GM19035 (cell line): ENCODE measurements around the gene ERO1A.

Source experiments
- ATAC-seq: cut with Tn5 transposase; IDR thresholded peaks from one replicate; pipeline ENCODE4 v1.9.1; 2021; ENCODE audit not compliant: unreplicated experiment

Gene ERO1A

GRCh38 chr14:52609445-52610044 is 85.8 kb downstream of the ERO1A start:
- no peak for ATAC-seq

GRCh38 chr14:52607061-52607460 is 88.3 kb downstream of the ERO1A start:
- ATAC-seq = no peak

GRCh38 chr14:52602131-52602530 is 93.2 kb downstream of the ERO1A start:
- no peak for ATAC-seq

GRCh38 chr14:52599974-52600373 is 95.4 kb downstream of the ERO1A start:
- ATAC-seq = no peak

- no peak for ATAC-seq
Measured at GRCh38 chr14:52598568-52598967, 96.8 kb downstream of the ERO1A start.

- ATAC-seq = no peak
Measured at GRCh38 chr14:52596861-52597260, 98.5 kb downstream of the ERO1A start.

- no peak for ATAC-seq
Measured at GRCh38 chr14:52596320-52596719, 99.0 kb downstream of the ERO1A start.

GRCh38 chr14:52590318-52590717 is 105.0 kb downstream of the ERO1A start:
- ATAC-seq = no peak
